ENCODE results near the gene SUGCT. TPM values are rescaled to one million over a fixed set of nuclear protein-coding genes. Genes with fewer than 3 reads are reported as not detected.

Gene SUGCT
- total RNA-seq, 1 experiment from 2014 or later, result 4.6 TPM

DNA sequence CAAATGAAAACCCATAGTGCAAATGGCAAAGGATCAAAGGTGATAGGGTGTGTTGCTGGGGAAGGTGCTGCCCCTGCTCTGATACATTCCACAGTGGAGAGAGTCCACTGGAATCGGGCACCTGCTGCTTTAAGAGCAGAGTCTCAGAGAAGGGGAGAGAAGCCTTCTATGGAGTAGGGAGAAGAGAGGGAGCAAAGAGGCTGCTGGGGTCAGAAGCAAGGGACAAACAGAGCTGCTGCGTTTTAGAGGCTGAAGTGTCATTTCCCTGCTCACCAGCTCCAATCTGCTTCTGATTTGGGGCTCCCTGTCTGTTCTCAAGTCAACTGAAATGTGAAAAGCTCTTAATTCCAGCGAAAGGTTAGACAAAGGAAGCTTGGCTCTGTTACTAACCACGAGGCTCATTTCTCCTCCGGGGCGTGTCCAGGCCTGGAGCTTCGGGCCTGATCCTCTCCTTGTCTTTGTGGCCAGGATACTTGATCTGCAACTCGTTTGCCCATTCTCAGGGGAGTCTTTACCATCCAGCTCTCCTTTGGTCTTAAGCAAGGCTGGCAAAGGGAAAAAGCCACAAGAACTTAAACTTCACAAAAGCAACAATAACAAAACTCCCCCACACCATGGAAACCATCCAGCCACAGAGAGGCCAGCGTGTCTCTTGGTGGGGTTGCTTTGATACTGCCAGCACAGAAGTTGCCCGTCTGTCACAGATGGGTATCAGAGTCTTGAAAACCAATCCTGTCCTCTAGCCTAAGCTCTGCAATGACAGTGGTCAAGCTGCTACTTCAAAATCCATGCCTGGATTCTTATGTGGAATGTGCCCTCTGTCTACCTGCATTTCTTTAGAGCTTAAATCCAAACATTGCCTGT lies 692.6 kb downstream of the SUGCT start (continued):
- TF ChIP-seq ZNF281 (CRISPR knock-in tag; IDR thresholded peaks at IDR 0.05), result no peak
- TF ChIP-seq USF1 (CRISPR knock-in tag; IDR thresholded peaks at IDR 0.05), result no peak
- TF ChIP-seq MYBL2 (CRISPR knock-in tag; IDR thresholded peaks at IDR 0.05), result no peak
- no peak for TF ChIP-seq SMAD4 (CRISPR knock-in tag; IDR thresholded peaks at IDR 0.05)
- TF ChIP-seq HMGA2 (CRISPR knock-in tag; IDR thresholded peaks at IDR 0.05), result no peak
- no peak for TF ChIP-seq ETV6 (CRISPR knock-in tag; IDR thresholded peaks at IDR 0.05)
- no peak for TF ChIP-seq TEAD4 (CRISPR knock-in tag; IDR thresholded peaks at IDR 0.05)
- no peak for TF ChIP-seq ZNF423 (CRISPR knock-in tag; IDR thresholded peaks at IDR 0.05)
- no peak for TF ChIP-seq USF2 (CRISPR knock-in tag; IDR thresholded peaks at IDR 0.05)
- no peak for TF ChIP-seq OVOL2 (CRISPR knock-in tag; IDR thresholded peaks at IDR 0.05; ENCODE audit: borderline replicate concordance)
- TF ChIP-seq NR2C2 (CRISPR knock-in tag; IDR thresholded peaks at IDR 0.05), result no peak

GRCh38 chr7:40828686-40829600 lies 694.1 kb downstream of the SUGCT start:
- Mint-ChIP-seq H3K27ac (no peak overlapping the region), H3K4me1 (peaks cover 64% of the 10 kb centered on the region), H3K27me3 (ENCODE audit: low read depth) (no peaks in the 10 kb centered on the region), H3K36me3 (no peaks in the 10 kb centered on the region), H3K4me3 (no peak overlapping the region), H3K9me3 (peaks cover 4% of the 10 kb centered on the region; the same call in 1 of the 2 replicates)
- CTCF ChIA-PET, result no interaction called here
- ATAC-seq (no peak), DNase-seq (ENCODE audit: low spot score) (no peak)
- POLR2A ChIA-PET, result no interaction called here
- TF ChIP-seq GABPB1 (CRISPR knock-in tag; IDR thresholded peaks at IDR 0.05) (no peak), IRF2 (CRISPR knock-in tag; IDR thresholded peaks at IDR 0.05; ENCODE audit: borderline replicate concordance, low read depth) (no peak), FOXP1 (CRISPR knock-in tag; IDR thresholded peaks at IDR 0.05; ENCODE audit: borderline replicate concordance) (no peak), ZSCAN18 (CRISPR knock-in tag; IDR thresholded peaks at IDR 0.05) (no peak), ZNF317 (CRISPR knock-in tag; IDR thresholded peaks at IDR 0.05; ENCODE audit: borderline replicate concordance, low read depth) (no peak), HMGA2 (CRISPR knock-in tag; IDR thresholded peaks at IDR 0.05) (no peak), KAT7 (CRISPR knock-in tag; IDR thresholded peaks at IDR 0.05; ENCODE audit: borderline replicate concordance) (no peak), ZNF425 (CRISPR knock-in tag; conservative IDR thresholded peaks at IDR 0.05) (no peak), USF1 (CRISPR knock-in tag; IDR thresholded peaks at IDR 0.05) (no peak), ESRRA (CRISPR knock-in tag; IDR thresholded peaks at IDR 0.05; ENCODE audit: borderline replicate concordance) (no peak), TEAD4 (CRISPR knock-in tag; IDR thresholded peaks at IDR 0.05) (no peak), NR3C1 (CRISPR knock-in tag; conservative IDR thresholded peaks at IDR 0.05; ENCODE audit: low read depth) (no peak)
- TF ChIP-seq, protein P1, sequence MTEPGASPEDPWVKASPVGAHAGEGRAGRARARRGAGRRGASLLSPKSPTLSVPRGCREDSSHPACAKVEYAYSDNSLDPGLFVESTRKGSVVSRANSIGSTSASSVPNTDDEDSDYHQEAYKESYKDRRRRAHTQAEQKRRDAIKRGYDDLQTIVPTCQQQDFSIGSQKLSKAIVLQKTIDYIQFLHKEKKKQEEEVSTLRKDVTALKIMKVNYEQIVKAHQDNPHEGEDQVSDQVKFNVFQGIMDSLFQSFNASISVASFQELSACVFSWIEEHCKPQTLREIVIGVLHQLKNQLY (CRISPR knock-in tag; IDR thresholded peaks at IDR 0.05), result no peak
- TF ChIP-seq, protein P2, sequence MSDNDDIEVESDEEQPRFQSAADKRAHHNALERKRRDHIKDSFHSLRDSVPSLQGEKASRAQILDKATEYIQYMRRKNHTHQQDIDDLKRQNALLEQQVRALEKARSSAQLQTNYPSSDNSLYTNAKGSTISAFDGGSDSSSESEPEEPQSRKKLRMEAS (CRISPR knock-in tag; IDR thresholded peaks at IDR 0.05), result no peak
